Glutamatergic neuron (in vitro differentiated cells): ENCODE data around the gene FRK. TPM values are rescaled to one million over a fixed set of nuclear protein-coding genes. Genes with fewer than 3 reads are reported as not detected.

Source experiments
- DNase-seq: peaks from one replicate; pipeline ENCODE4 v3.0.0; 2022
- H3K27ac Mint-ChIP-seq: one replicate; pipeline ENCODE4 v1.8.0; 2020; ENCODE audit warnings: mild to moderate bottlenecking, mixed read lengths, inconsistent platforms; ENCODE audit not compliant: unreplicated experiment
- H3K27me3 Mint-ChIP-seq: one replicate; pipeline ENCODE4 v1.8.0; 2020; ENCODE audit warnings: mild to moderate bottlenecking, moderate library complexity, mixed read lengths, inconsistent platforms; ENCODE audit not compliant: unreplicated experiment
- H3K36me3 Mint-ChIP-seq: one replicate; pipeline ENCODE4 v1.8.0; 2020; ENCODE audit warnings: mild to moderate bottlenecking, mixed read lengths, inconsistent platforms; ENCODE audit not compliant: unreplicated experiment
- H3K4me1 Mint-ChIP-seq: one replicate; pipeline ENCODE4 v1.8.0; 2020; ENCODE audit warnings: mild to moderate bottlenecking, low read depth, mixed read lengths, inconsistent platforms; ENCODE audit not compliant: unreplicated experiment
- H3K4me3 Mint-ChIP-seq: one replicate; pipeline ENCODE4 v1.8.0; 2020; ENCODE audit warnings: mild to moderate bottlenecking, mixed read lengths, inconsistent platforms; ENCODE audit not compliant: unreplicated experiment
- H3K9me3 Mint-ChIP-seq: one replicate; pipeline ENCODE4 v1.8.0; 2020; ENCODE audit warnings: mild to moderate bottlenecking, moderate library complexity, mixed read lengths, inconsistent platforms; ENCODE audit not compliant: unreplicated experiment
- total RNA-seq: library from RNA; stranded (reverse); fragmentation: NEBNext Ultra II Directional; extraction: Animal tissue kit (Norgen Biotek cat#: 25700); gene quantifications from one replicate; pipeline ENCODE4 v1.2.1, GENCODE V29; 2021; ENCODE audit not compliant: unreplicated experiment
- TF ChIP-seq, protein P1 (sequence below): fragments of 200-600 bp; sonication (generic); IDR thresholded peaks from one replicate; pipeline ENCODE4 v1.5.0; 2021; ENCODE audit not compliant: partially characterized antibody, unreplicated experiment

Gene FRK
- total RNA-seq, 1 donor from 2014 or later: 0.37 TPM

- Mint-ChIP-seq H3K9me3 (peaks cover 5% of the 10 kb centered on the region), H3K4me1 (peaks cover 6% of the 10 kb centered on the region), H3K4me3 (no peak overlapping the region), H3K27me3 (peaks cover 2% of the 10 kb centered on the region), H3K27ac (no peak overlapping the region), H3K36me3 (peaks cover 13% of the 10 kb centered on the region)
- TF ChIP-seq, protein P1, sequence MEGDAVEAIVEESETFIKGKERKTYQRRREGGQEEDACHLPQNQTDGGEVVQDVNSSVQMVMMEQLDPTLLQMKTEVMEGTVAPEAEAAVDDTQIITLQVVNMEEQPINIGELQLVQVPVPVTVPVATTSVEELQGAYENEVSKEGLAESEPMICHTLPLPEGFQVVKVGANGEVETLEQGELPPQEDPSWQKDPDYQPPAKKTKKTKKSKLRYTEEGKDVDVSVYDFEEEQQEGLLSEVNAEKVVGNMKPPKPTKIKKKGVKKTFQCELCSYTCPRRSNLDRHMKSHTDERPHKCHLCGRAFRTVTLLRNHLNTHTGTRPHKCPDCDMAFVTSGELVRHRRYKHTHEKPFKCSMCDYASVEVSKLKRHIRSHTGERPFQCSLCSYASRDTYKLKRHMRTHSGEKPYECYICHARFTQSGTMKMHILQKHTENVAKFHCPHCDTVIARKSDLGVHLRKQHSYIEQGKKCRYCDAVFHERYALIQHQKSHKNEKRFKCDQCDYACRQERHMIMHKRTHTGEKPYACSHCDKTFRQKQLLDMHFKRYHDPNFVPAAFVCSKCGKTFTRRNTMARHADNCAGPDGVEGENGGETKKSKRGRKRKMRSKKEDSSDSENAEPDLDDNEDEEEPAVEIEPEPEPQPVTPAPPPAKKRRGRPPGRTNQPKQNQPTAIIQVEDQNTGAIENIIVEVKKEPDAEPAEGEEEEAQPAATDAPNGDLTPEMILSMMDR: no peak
- no peak for DNase-seq
These were observed 28.3 kb upstream of the FRK start for GRCh38 chr6:116088946-116089345.

- H3K27ac Mint-ChIP-seq: peak overlapping the region; percentile 63
- peaks cover 3% of the 10 kb centered on the region for H3K9me3 Mint-ChIP-seq
- H3K36me3 Mint-ChIP-seq: peaks cover 12% of the 10 kb centered on the region
- H3K4me1 Mint-ChIP-seq: peaks cover 6% of the 10 kb centered on the region
- peaks cover 2% of the 10 kb centered on the region for H3K27me3 Mint-ChIP-seq
- no peak for DNase-seq
- TF ChIP-seq, protein P1: no peak
- no peak overlapping the region for H3K4me3 Mint-ChIP-seq
These were observed 26.8 kb upstream of the FRK start for GRCh38 chr6:116087437-116088027.

DNA sequence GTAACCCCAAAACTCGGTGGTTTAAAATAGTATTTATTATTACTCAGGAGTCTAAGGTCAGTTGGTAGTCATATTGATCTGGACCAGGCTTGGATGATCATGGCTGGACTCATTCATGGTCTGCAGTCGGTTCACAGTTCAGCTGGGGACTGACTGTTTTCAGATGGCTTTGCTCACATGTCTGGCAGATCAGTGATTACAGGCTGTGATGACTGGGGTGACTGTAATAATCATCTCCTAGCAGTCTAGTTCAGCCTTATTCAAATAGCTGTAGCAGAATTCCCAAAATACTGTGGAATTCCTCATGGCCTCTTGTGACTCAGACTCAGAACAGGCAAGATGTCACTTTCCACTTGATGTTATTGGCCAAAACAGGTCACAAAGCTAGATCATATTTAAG is 23.6 kb upstream of the FRK start:
- no peak for DNase-seq
- H3K27ac Mint-ChIP-seq: no peak overlapping the region

GRCh38 chr6:116083052-116083451 is 22.4 kb upstream of the FRK start:
- TF ChIP-seq, protein P1: no peak
- Mint-ChIP-seq H3K27ac (no peak overlapping the region), H3K4me1 (peaks cover 6% of the 10 kb centered on the region), H3K9me3 (peaks cover 1% of the 10 kb centered on the region), H3K36me3 (no peaks in the 10 kb centered on the region), H3K27me3 (peaks cover 2% of the 10 kb centered on the region), H3K4me3 (no peak overlapping the region)
- DNase-seq: no peak

More for the DNA sequence above, 23.6 kb upstream of the FRK start:
- Mint-ChIP-seq H3K27me3 (peaks cover 2% of the 10 kb centered on the region), H3K9me3 (peaks cover 1% of the 10 kb centered on the region), H3K36me3 (no peaks in the 10 kb centered on the region), H3K4me3 (no peak overlapping the region), H3K4me1 (peaks cover 6% of the 10 kb centered on the region)
- TF ChIP-seq, protein P1: no peak

DNA sequence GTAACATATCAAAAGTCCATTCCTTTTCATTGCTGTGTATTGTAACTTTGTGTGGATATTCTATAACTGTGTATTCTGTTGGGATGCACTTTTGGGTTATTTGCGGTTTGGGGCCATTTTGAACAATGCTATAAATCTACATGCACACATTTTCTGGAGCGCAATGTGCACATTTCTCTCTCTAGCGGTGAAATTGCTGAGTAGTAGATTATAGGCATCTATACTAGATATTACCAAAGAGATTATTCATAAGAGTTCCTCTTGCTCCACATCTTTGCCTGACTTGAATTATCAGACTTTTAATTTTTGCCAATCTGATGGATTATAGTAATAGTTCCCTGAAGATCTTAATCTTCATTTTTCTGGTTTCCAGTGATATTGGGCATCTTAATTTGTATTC is 18.3 kb upstream of the FRK start:
- Mint-ChIP-seq H3K4me1 (peaks cover 1% of the 10 kb centered on the region), H3K27ac (no peak overlapping the region), H3K27me3 (no peaks in the 10 kb centered on the region), H3K9me3 (no peaks in the 10 kb centered on the region), H3K4me3 (no peak overlapping the region), H3K36me3 (no peaks in the 10 kb centered on the region)
- DNase-seq: no peak
- TF ChIP-seq, protein P1: no peak
